Hepatocyte (in vitro differentiated cells): ENCODE results near the gene ATP1B1.

ENCODE experiments used
- CTCF ChIP-seq: fragments of 200-600 bp; sonication (generic); IDR thresholded peaks from 2 replicates; pipeline ENCODE4 v1.5.1; 2016; ENCODE audit warnings: antibody characterized with exemption, mild to moderate bottlenecking; ENCODE audit not compliant: poor library complexity
- EZH2 ChIP-seq: fragments of 200-600 bp; sonication (generic); IDR thresholded peaks from 2 replicates; pipeline ENCODE4 v1.6.1; 2016; ENCODE audit warnings: antibody characterized with exemption, mild to moderate bottlenecking, borderline replicate concordance

GRCh38 chr1:169163059-169163458 is 56.6 kb downstream of the ATP1B1 start:
- TF ChIP-seq CTCF (no peak), EZH2 (no peak)
